Fibroblast of lung (primary cell): ENCODE data around the gene ZSWIM7.

ENCODE experiments used
- CTCF ChIP-seq, 2 donors: IDR thresholded peaks in 1 of 2; conservative IDR thresholded peaks in 1 of 2; 1 replicate in 1 of 2; 2 replicates in 1 of 2; pipeline ENCODE4 v1.5.1; 2011 to 2012; ENCODE audit warnings: low read length in 2 of 2, control low read depth in 1 of 2, inconsistent platforms in 1 of 2, low read depth in 1 of 2, mild to moderate bottlenecking in 1 of 2
- EZH2 ChIP-seq: IDR thresholded peaks from 2 replicates; pipeline ENCODE4 v1.5.1; 2012; ENCODE audit warnings: low read length, control low read depth, mild to moderate bottlenecking; ENCODE audit errors: missing control alignments

DNA sequence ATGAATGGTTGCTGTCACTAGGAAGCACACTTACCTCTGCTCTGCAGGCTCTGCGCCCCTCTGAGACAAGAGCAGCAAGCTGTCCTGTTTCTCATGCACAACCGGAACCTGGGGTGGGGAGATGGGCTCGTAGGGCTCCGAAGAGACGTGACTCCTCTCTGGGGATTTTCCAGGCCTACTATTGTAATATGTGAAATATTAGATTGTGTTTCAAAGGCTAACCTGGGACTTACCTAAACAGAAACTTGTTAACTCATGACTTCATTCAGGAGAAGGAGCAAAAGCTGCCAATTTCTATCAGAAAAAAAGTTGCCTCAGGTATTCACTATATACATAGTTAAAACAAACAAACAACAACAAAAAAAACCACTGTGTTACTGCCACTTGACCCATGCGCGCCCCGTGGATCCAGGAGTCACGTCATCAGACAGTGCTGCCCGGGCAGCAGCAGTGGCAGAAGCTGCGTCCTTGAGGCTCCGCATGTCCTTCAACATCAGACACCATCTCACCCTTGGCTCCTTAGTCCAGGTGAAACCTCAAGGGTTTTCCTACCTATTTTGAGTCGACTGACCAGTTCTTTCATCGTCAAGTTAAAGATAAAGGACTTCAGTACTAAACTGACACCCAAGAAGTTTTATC lies 49.4 kb upstream of the ZSWIM7 start:
- no peak for TF ChIP-seq CTCF (conservative IDR thresholded peaks at IDR 0.05 in 1 of 2, IDR thresholded peaks at IDR 0.05 in 1 of 2; ENCODE audit: low read depth in 1 of 2, low read length in 2 of 2)
- TF ChIP-seq EZH2 = no peak
